Measurements from ENCODE around the gene OR2L3. TPM values are rescaled to one million over a fixed set of nuclear protein-coding genes. Genes with fewer than 3 reads are reported as not detected.

The OR2L3 gene
- total and polyA plus RNA-seq, 10 of the 15 experiments (the other 5 are each of a cell fraction or from before 2014, with no cell fraction given): not detected

DNA sequence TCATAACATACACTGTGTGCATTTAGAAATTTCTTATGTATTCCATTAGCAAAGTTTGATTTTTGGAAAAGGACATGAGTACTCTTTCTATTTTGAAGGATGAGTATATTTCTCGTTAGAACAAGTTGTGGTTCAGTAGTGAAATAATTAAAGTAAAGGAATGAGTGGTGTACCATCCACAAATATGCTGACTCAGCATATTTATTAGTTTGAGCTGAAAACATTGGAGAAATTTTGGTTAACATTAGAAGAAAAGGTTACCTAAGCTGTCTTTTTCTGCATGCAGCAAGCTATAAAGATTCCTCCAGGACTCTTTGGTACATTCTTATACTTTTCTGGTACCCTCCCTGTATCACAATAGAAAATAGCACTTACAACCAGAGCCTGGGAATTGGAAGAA, 38.9 kb upstream of the OR2L3 start:
- SMC1A ChIA-PET (ENCODE audit: uncharacterized antibody, unreplicated experiment): no interaction called here
- H3K9ac ChIP-seq (ENCODE audit: control insufficient read depth, insufficient read depth, low read length): no peak overlapping the region
- TF ChIP-seq, protein P1, sequence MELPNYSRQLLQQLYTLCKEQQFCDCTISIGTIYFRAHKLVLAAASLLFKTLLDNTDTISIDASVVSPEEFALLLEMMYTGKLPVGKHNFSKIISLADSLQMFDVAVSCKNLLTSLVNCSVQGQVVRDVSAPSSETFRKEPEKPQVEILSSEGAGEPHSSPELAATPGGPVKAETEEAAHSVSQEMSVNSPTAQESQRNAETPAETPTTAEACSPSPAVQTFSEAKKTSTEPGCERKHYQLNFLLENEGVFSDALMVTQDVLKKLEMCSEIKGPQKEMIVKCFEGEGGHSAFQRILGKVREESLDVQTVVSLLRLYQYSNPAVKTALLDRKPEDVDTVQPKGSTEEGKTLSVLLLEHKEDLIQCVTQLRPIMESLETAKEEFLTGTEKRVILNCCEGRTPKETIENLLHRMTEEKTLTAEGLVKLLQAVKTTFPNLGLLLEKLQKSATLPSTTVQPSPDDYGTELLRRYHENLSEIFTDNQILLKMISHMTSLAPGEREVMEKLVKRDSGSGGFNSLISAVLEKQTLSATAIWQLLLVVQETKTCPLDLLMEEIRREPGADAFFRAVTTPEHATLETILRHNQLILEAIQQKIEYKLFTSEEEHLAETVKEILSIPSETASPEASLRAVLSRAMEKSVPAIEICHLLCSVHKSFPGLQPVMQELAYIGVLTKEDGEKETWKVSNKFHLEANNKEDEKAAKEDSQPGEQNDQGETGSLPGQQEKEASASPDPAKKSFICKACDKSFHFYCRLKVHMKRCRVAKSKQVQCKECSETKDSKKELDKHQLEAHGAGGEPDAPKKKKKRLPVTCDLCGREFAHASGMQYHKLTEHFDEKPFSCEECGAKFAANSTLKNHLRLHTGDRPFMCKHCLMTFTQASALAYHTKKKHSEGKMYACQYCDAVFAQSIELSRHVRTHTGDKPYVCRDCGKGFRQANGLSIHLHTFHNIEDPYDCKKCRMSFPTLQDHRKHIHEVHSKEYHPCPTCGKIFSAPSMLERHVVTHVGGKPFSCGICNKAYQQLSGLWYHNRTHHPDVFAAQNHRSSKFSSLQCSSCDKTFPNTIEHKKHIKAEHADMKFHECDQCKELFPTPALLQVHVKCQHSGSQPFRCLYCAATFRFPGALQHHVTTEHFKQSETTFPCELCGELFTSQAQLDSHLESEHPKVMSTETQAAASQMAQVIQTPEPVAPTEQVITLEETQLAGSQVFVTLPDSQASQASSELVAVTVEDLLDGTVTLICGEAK (IDR thresholded peaks at IDR 0.05; ENCODE audit: borderline replicate concordance): no peak
- TF ChIP-seq CREM (IDR thresholded peaks at IDR 0.05; ENCODE audit: low read depth): no peak
- no peak for TF ChIP-seq SMAD5 (IDR thresholded peaks at IDR 0.05; ENCODE audit: low read depth)
- in situ Hi-C loops (cut with MboI): no loop called here
- CTCF ChIA-PET: no interaction called here
- H3K4me2 ChIP-seq (ENCODE audit: control insufficient read depth, insufficient read depth): no peak overlapping the region
- no peaks in the 10 kb centered on the region for H4K20me1 ChIP-seq (ENCODE audit: control insufficient read depth, insufficient read depth)
- WGBS (ENCODE audit: insufficient coverage, insufficient replicate concordance, low lambda C conversion rate, missing lambda C conversion rate): 0% methylated on average over 1 of the region's 1 CpG
- POLR2A ChIA-PET: no interaction called here
- ATAC-seq: no peak
- RAD21 ChIA-PET (ENCODE audit: unreplicated experiment): no interaction called here
- H3K9me3 ChIP-seq (replicated peaks; ENCODE audit: control insufficient read depth, insufficient read depth, low read length): no peaks in the 10 kb centered on the region
- no TSS peak for BruUV-seq (replicated peaks)
- no peaks in the 10 kb centered on the region for H3K27me3 ChIP-seq (replicated peaks in 1 of 2; ENCODE audit: control insufficient read depth in 2 of 2, insufficient read depth in 2 of 2, low read length in 1 of 2)
- no peak overlapping the region for H3K27ac ChIP-seq (ENCODE audit: control insufficient read depth, insufficient read depth)
- intact Hi-C loops (cut with micrococcal nuclease; ENCODE audit: unreplicated experiment): no loop called here
- FAIRE-seq: no peak
- H3K79me2 ChIP-seq (ENCODE audit: control insufficient read depth, insufficient read depth, low read length): no peaks in the 10 kb centered on the region
- H3K36me3 ChIP-seq (ENCODE audit: control insufficient read depth in 2 of 2, insufficient read depth in 2 of 2, low read length in 1 of 2): no peaks in the 10 kb centered on the region
- no peaks in the 10 kb centered on the region for H3K4me1 ChIP-seq (ENCODE audit: control insufficient read depth, insufficient read depth, low read length)
- H2AFZ ChIP-seq (ENCODE audit: control insufficient read depth, low read depth, low read length): no peak overlapping the region
- DNase-seq (ENCODE audit: low read depth, low spot score): no peak
- H3K4me3 ChIP-seq: no peak overlapping the region

DNA sequence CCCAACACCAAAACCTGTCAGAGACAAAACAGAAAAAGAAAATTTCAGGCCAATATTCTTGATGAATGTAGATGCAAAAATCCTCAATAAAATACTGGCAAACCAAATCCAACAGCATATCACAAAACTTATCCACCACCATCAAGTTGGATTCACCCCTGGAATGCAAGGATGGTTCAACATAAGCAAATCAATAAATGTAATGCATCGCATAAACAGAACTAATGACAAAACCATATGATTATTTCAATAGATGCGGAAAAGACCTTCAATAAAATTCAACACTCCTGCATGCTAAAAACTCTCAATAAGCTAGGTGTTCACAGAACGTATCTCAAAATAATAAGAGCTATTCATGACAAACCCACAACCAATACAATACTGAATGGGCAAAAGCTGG, 37.0 kb upstream of the OR2L3 start:
- H4K20me1 ChIP-seq (ENCODE audit: control insufficient read depth, insufficient read depth): no peaks in the 10 kb centered on the region
- no peak overlapping the region for H2AFZ ChIP-seq (ENCODE audit: control insufficient read depth, low read depth, low read length)
- FAIRE-seq (no peak), DNase-seq (ENCODE audit: low read depth, low spot score) (no peak), ATAC-seq (no peak)
- WGBS (ENCODE audit: insufficient coverage, insufficient replicate concordance, low lambda C conversion rate, missing lambda C conversion rate): 47% methylated on average over 3 of the region's 3 CpGs
- no peaks in the 10 kb centered on the region for H3K36me3 ChIP-seq (ENCODE audit: control insufficient read depth in 2 of 2, insufficient read depth in 2 of 2, low read length in 1 of 2)
- no peak overlapping the region for H3K9ac ChIP-seq (ENCODE audit: control insufficient read depth, insufficient read depth, low read length)
- H3K9me3 ChIP-seq (replicated peaks; ENCODE audit: control insufficient read depth, insufficient read depth, low read length): no peaks in the 10 kb centered on the region
- CTCF ChIA-PET: no interaction called here
- no peak overlapping the region for H3K27ac ChIP-seq (ENCODE audit: control insufficient read depth, insufficient read depth)
- no peaks in the 10 kb centered on the region for H3K79me2 ChIP-seq (ENCODE audit: control insufficient read depth, insufficient read depth, low read length)
- intact Hi-C loops (cut with micrococcal nuclease; ENCODE audit: unreplicated experiment) (no loop called here), in situ Hi-C loops (cut with MboI) (no loop called here)
- H3K4me3 ChIP-seq: no peak overlapping the region
- no peaks in the 10 kb centered on the region for H3K27me3 ChIP-seq (replicated peaks in 1 of 2; ENCODE audit: control insufficient read depth in 2 of 2, insufficient read depth in 2 of 2, low read length in 1 of 2)
- no peak overlapping the region for H3K4me2 ChIP-seq (ENCODE audit: control insufficient read depth, insufficient read depth)
- H3K4me1 ChIP-seq (ENCODE audit: control insufficient read depth, insufficient read depth, low read length): no peaks in the 10 kb centered on the region
- RAD21 ChIA-PET (ENCODE audit: unreplicated experiment): no interaction called here
- POLR2A ChIA-PET: no interaction called here
- BruUV-seq (replicated peaks): no TSS peak
- SMC1A ChIA-PET (ENCODE audit: uncharacterized antibody, unreplicated experiment): no interaction called here
- TF ChIP-seq, protein P2, sequence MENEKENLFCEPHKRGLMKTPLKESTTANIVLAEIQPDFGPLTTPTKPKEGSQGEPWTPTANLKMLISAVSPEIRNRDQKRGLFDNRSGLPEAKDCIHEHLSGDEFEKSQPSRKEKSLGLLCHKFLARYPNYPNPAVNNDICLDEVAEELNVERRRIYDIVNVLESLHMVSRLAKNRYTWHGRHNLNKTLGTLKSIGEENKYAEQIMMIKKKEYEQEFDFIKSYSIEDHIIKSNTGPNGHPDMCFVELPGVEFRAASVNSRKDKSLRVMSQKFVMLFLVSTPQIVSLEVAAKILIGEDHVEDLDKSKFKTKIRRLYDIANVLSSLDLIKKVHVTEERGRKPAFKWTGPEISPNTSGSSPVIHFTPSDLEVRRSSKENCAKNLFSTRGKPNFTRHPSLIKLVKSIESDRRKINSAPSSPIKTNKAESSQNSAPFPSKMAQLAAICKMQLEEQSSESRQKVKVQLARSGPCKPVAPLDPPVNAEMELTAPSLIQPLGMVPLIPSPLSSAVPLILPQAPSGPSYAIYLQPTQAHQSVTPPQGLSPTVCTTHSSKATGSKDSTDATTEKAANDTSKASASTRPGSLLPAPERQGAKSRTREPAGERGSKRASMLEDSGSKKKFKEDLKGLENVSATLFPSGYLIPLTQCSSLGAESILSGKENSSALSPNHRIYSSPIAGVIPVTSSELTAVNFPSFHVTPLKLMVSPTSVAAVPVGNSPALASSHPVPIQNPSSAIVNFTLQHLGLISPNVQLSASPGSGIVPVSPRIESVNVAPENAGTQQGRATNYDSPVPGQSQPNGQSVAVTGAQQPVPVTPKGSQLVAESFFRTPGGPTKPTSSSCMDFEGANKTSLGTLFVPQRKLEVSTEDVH (IDR thresholded peaks at IDR 0.05; ENCODE audit: low read depth, partially characterized antibody): no peak
- no peak for TF ChIP-seq ZNF274 (IDR thresholded peaks at IDR 0.05; ENCODE audit: insufficient read depth, insufficient read length)
- no peak for TF ChIP-seq POU2F2 (IDR thresholded peaks at IDR 0.05; ENCODE audit: borderline replicate concordance, low read depth, low read length)
- TF ChIP-seq PAX5 (IDR thresholded peaks at IDR 0.05; ENCODE audit: borderline replicate concordance, low read depth, low read length): no peak
- TF ChIP-seq GABPA (IDR thresholded peaks at IDR 0.05; ENCODE audit: low read depth): no peak
- TF ChIP-seq SRF (IDR thresholded peaks at IDR 0.05; ENCODE audit: low read depth in 2 of 2, low read length in 2 of 2): no peak

Data from GM12878 (cell line).